Liver (tissue), 9 donors: ENCODE measurements around the gene SRXN1. TPM values are rescaled to one million over a fixed set of nuclear protein-coding genes. Genes with fewer than 3 reads are reported as not detected.

Experiments used
- DNase-seq: peaks from one replicate; pipeline ENCODE4 v3.0.0-alpha.2; 2017; ENCODE audit warnings: low spot score
- H3K27ac ChIP-seq, 2 donors: one replicate each; pipeline ENCODE4 v1.7.0; 2013; ENCODE audit warnings: inconsistent platforms in 2 of 2, low read length in 2 of 2, control low read depth in 1 of 2, low read depth in 1 of 2, mild to moderate bottlenecking in 1 of 2
- H3K27me3 ChIP-seq, 4 donors: one replicate each; pipeline versions ENCODE4 v1.6.1 to v1.7.0; 2013; ENCODE audit warnings: low read length in 3 of 4, inconsistent platforms in 1 of 4, mild to moderate bottlenecking in 1 of 4, moderate library complexity in 1 of 4; ENCODE audit not compliant: control insufficient read depth in 4 of 4, insufficient read depth in 4 of 4
- H3K36me3 ChIP-seq, 4 donors: one replicate each; pipeline versions ENCODE4 v1.6.1 to v1.7.0; 2013; ENCODE audit warnings: low read length in 3 of 4, mild to moderate bottlenecking in 3 of 4, low read depth in 1 of 4, moderate library complexity in 1 of 4; ENCODE audit not compliant: control insufficient read depth in 4 of 4, insufficient read depth in 3 of 4
- H3K4me1 ChIP-seq, 4 donors: one replicate each; pipeline versions ENCODE4 v1.6.1 to v1.7.0; 2013; ENCODE audit warnings: low read length in 3 of 4, mild to moderate bottlenecking in 3 of 4, moderate library complexity in 1 of 4; ENCODE audit not compliant: control insufficient read depth in 4 of 4, insufficient read depth in 4 of 4
- H3K4me3 ChIP-seq, 3 donors: one replicate each; pipeline versions ENCODE4 v1.6.1 to v1.7.0; 2013; ENCODE audit warnings: low read length in 3 of 3, control low read depth in 1 of 3, low read depth in 1 of 3, mild to moderate bottlenecking in 1 of 3
- H3K9ac ChIP-seq, 2 donors: one replicate each; pipeline ENCODE4 v1.7.0; 2013; ENCODE audit warnings: low read length in 2 of 2, mild to moderate bottlenecking in 2 of 2, moderate library complexity in 2 of 2, control low read depth in 1 of 2, low read depth in 1 of 2
- H3K9me3 ChIP-seq, 4 donors: one replicate each; pipeline versions ENCODE4 v1.6.1 to v1.7.0; 2013; ENCODE audit warnings: low read length in 3 of 4; ENCODE audit not compliant: control insufficient read depth in 4 of 4
- EGR1 ChIP-seq, 2 donors: IDR thresholded peaks; 2 replicates each; pipeline ENCODE4 v1.6.1; 2016 to 2018; ENCODE audit warnings: antibody characterized with exemption in 2 of 2, low read depth in 2 of 2
- FOXA2 ChIP-seq: IDR thresholded peaks from 2 replicates; pipeline ENCODE4 v1.6.1; 2016; ENCODE audit warnings: antibody characterized with exemption
- HNF4G ChIP-seq: IDR thresholded peaks from 2 replicates; pipeline ENCODE4 v1.6.1; 2016; ENCODE audit warnings: antibody characterized with exemption
- NR2F2 ChIP-seq: IDR thresholded peaks from 2 replicates; pipeline ENCODE4 v1.6.1; 2016; ENCODE audit warnings: antibody characterized with exemption
- RAD21 ChIP-seq, 2 donors: IDR thresholded peaks; 2 replicates each; pipeline ENCODE4 v1.6.1; 2016; ENCODE audit warnings: antibody characterized with exemption in 2 of 2, mild to moderate bottlenecking in 2 of 2
- REST ChIP-seq: IDR thresholded peaks from 2 replicates; pipeline ENCODE4 v1.6.1; 2016; ENCODE audit warnings: antibody characterized with exemption, mild to moderate bottlenecking
- RXRA ChIP-seq, 2 donors: IDR thresholded peaks; 2 replicates each; pipeline ENCODE4 v1.6.1; 2017 to 2018; ENCODE audit warnings: antibody characterized with exemption in 2 of 2, mild to moderate bottlenecking in 1 of 2
- SP1 ChIP-seq: IDR thresholded peaks from 2 replicates; pipeline ENCODE4 v1.6.1; 2018; ENCODE audit warnings: antibody characterized with exemption, mild to moderate bottlenecking
- TAF1 ChIP-seq: conservative IDR thresholded peaks from 2 replicates; pipeline ENCODE4 v1.6.1; 2016; ENCODE audit warnings: antibody characterized with exemption, mild to moderate bottlenecking
- YY1 ChIP-seq: IDR thresholded peaks from 2 replicates; pipeline ENCODE4 v1.6.1; 2016; ENCODE audit warnings: antibody characterized with exemption, mild to moderate bottlenecking
- WGBS: extraction: QIAGEN DNeasy Blood & Tissue Kit; methylation state at CpG from one replicate; pipeline ENCODE4 v1.1.7; 2013; 5-methylcytosine and 5-hydroxymethylcytosine counted together
- polyA plus RNA-seq, 2 donors: library from polyadenylated mRNA; stranded (reverse) in 1 of 2; unstranded in 1 of 2; fragments of 200-250 nt in 1 of 2; fragments of >200 nt in 1 of 2; fragmentation: Nextera tagmentation in 1 of 2; extraction: Ambion mirVana in 1 of 2; gene quantifications; one replicate each; pipeline versions ENCODE4 v1.2.1 to v1.2.3, GENCODE V29; 2013 to 2015
- total RNA-seq, 2 donors: library from RNA; depleted of rRNA; stranded (reverse); fragments of >200 nt; gene quantifications; one replicate each; pipeline ENCODE4 v1.2.3, GENCODE V29; 2014
- TF ChIP-seq, protein P1 (sequence below): IDR thresholded peaks from 2 replicates; pipeline ENCODE4 v1.6.1; 2016; ENCODE audit warnings: antibody characterized with exemption
- TF ChIP-seq, protein P2 (sequence below): fragments of 150-350 bp; IDR thresholded peaks from 2 replicates; pipeline ENCODE4 v1.5.1; 2017; ENCODE audit warnings: improper control_type of control experiment, low read depth, low read length; ENCODE audit not compliant: missing input control
- TF ChIP-seq, protein P3 (sequence below): IDR thresholded peaks from 2 replicates; pipeline ENCODE4 v1.6.1; 2016; ENCODE audit warnings: antibody characterized with exemption
- donor health status: healthy.
- donor health status: healthy.
- donor health status: healthy.
- donor health status: healthy.
- donor health status: healthy.

Gene SRXN1
- total and polyA plus RNA-seq, 4 donors, result 14.3 to 60.2 (median 24.8) TPM

DNA sequence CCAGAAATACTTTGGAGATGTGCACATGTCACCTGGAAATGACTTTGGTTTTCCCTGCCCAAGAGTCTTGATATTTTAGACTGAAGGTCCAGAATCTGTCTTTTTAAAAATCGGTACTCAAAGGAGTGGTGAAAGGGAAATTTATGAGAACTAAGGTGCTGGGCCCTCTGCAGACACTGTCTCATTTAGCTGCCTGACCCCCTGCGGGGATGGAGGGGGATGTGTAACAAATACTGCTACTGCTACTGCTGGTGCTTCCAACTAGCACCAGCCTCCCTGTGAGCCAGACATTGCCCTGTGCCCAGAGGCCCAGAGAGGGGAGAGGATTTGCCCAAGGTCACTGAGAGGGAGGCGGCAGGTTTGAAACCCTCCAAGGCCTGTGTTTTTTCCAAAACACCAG is 15.6 kb upstream of the SRXN1 start:
- Histone ChIP-seq H3K4me3 (no peak overlapping the region), H3K4me1 (peaks cover 0 to 2% (median 1%) of the 10 kb centered on the region in 4 donors), H3K27ac (no peak overlapping the region), H3K27me3 (peaks cover 3 to 17% (median 12%) of the 10 kb centered on the region in 4 donors), H3K9ac (no peak overlapping the region), H3K9me3 (no peaks in the 10 kb centered on the region), H3K36me3 (no peaks in the 10 kb centered on the region)
- TF ChIP-seq FOXA2 (no peak), EGR1 (IDR thresholded peaks at IDR 0.05; ENCODE audit: low read depth in 2 of 2) (no peak)
- WGBS, result 65% methylated on average over 3 of the region's 3 CpGs
- no peak for DNase-seq

DNA sequence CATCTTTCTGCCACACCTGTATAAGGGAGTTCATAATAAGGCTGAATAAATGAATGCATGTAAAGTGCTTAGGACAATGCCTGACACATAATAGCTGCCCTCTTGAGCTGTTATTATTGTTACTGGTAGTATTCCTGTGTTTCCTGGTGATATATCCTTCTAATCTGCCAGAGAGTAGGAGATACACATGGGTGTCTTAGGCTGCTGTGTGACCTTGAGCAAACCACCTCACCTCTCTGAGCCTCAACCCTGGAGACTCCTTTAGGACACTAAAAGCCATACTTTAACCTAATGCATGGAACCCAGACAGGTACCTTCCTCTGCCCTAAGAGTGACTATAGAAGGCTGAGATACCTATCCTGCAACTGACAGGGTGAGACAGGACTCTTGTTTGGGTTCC is 15.1 kb upstream of the SRXN1 start:
- DNase-seq, result no peak
- H3K27ac ChIP-seq, result no peak overlapping the region
- H3K27me3 ChIP-seq, result peaks cover 7 to 17% (median 13%) of the 10 kb centered on the region in 4 donors

More for the DNA sequence above, 15.1 kb upstream of the SRXN1 start:
- Histone ChIP-seq H3K36me3 (no peaks in the 10 kb centered on the region), H3K9me3 (no peaks in the 10 kb centered on the region), H3K4me3 (no peak overlapping the region), H3K4me1 (peaks cover 0 to 6% (median 1%) of the 10 kb centered on the region in 4 donors), H3K9ac (no peak overlapping the region)
- TF ChIP-seq RAD21 (IDR thresholded peaks at IDR 0.05), result no peak
- TF ChIP-seq NR2F2, result no peak
- TF ChIP-seq REST, result no peak
- no peak for TF ChIP-seq YY1
- no peak for TF ChIP-seq EGR1 (IDR thresholded peaks at IDR 0.05; ENCODE audit: low read depth in 2 of 2)
- no peak for TF ChIP-seq RXRA (IDR thresholded peaks at IDR 0.05)
- TF ChIP-seq HNF4G, result no peak
- TF ChIP-seq, protein P1, sequence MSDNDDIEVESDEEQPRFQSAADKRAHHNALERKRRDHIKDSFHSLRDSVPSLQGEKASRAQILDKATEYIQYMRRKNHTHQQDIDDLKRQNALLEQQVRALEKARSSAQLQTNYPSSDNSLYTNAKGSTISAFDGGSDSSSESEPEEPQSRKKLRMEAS, result no peak
- TF ChIP-seq, protein P2, sequence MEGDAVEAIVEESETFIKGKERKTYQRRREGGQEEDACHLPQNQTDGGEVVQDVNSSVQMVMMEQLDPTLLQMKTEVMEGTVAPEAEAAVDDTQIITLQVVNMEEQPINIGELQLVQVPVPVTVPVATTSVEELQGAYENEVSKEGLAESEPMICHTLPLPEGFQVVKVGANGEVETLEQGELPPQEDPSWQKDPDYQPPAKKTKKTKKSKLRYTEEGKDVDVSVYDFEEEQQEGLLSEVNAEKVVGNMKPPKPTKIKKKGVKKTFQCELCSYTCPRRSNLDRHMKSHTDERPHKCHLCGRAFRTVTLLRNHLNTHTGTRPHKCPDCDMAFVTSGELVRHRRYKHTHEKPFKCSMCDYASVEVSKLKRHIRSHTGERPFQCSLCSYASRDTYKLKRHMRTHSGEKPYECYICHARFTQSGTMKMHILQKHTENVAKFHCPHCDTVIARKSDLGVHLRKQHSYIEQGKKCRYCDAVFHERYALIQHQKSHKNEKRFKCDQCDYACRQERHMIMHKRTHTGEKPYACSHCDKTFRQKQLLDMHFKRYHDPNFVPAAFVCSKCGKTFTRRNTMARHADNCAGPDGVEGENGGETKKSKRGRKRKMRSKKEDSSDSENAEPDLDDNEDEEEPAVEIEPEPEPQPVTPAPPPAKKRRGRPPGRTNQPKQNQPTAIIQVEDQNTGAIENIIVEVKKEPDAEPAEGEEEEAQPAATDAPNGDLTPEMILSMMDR, result no peak
- TF ChIP-seq TAF1, result no peak
- TF ChIP-seq, protein P3, sequence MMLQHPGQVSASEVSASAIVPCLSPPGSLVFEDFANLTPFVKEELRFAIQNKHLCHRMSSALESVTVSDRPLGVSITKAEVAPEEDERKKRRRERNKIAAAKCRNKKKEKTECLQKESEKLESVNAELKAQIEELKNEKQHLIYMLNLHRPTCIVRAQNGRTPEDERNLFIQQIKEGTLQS, result no peak
- TF ChIP-seq SP1, result no peak
